Activated naive CD4-positive, alpha-beta T cell treated with anti-CD3 and anti-CD28 coated beads for 36 hours (primary cell): Measurements from ENCODE around the gene CUX1. TPM values are rescaled to one million over a fixed set of nuclear protein-coding genes. Genes with fewer than 3 reads are reported as not detected.

Experiments used
- CTCF ChIA-PET: fragments of 350-600 bp; sonication (Branson Sonifier 250); formaldehyde crosslinking; loops from one replicate; lab custom pipeline; 2021; ENCODE audit warnings: antibody characterized with exemption; lab: Charles Lee
- DNase-seq: peaks from one replicate; pipeline ENCODE4 v3.0.0-alpha.2; 2020
- H3K27ac Mint-ChIP-seq: one replicate; pipeline ENCODE4 v1.8.0; 2021; ENCODE audit warnings: mild to moderate bottlenecking, mixed read lengths
- H3K27me3 Mint-ChIP-seq: one replicate; pipeline ENCODE4 v1.8.0; 2021; ENCODE audit warnings: low read depth, mixed read lengths
- H3K36me3 Mint-ChIP-seq: one replicate; pipeline ENCODE4 v1.8.0; 2021; ENCODE audit warnings: low read depth, mixed read lengths
- H3K4me1 Mint-ChIP-seq: one replicate; pipeline ENCODE4 v1.8.0; 2021; ENCODE audit warnings: low read depth, mixed read lengths
- H3K4me3 Mint-ChIP-seq: one replicate; pipeline ENCODE4 v1.8.0; 2021; ENCODE audit warnings: mild to moderate bottlenecking, moderate library complexity, mixed read lengths
- H3K9me3 Mint-ChIP-seq: one replicate; pipeline ENCODE4 v1.8.0; 2021; ENCODE audit warnings: mixed read lengths
- intact Hi-C: fragments of 100-400 bp; cut with micrococcal nuclease; formaldehyde crosslinking; loops from one replicate; pipeline ENCODE4 v1.15.1; 2023
- total RNA-seq, 2 experiments: library from RNA; stranded (reverse); gene quantifications; one replicate each; pipeline ENCODE4 v1.2.3, GENCODE V29; 2021

Gene CUX1, protein sequence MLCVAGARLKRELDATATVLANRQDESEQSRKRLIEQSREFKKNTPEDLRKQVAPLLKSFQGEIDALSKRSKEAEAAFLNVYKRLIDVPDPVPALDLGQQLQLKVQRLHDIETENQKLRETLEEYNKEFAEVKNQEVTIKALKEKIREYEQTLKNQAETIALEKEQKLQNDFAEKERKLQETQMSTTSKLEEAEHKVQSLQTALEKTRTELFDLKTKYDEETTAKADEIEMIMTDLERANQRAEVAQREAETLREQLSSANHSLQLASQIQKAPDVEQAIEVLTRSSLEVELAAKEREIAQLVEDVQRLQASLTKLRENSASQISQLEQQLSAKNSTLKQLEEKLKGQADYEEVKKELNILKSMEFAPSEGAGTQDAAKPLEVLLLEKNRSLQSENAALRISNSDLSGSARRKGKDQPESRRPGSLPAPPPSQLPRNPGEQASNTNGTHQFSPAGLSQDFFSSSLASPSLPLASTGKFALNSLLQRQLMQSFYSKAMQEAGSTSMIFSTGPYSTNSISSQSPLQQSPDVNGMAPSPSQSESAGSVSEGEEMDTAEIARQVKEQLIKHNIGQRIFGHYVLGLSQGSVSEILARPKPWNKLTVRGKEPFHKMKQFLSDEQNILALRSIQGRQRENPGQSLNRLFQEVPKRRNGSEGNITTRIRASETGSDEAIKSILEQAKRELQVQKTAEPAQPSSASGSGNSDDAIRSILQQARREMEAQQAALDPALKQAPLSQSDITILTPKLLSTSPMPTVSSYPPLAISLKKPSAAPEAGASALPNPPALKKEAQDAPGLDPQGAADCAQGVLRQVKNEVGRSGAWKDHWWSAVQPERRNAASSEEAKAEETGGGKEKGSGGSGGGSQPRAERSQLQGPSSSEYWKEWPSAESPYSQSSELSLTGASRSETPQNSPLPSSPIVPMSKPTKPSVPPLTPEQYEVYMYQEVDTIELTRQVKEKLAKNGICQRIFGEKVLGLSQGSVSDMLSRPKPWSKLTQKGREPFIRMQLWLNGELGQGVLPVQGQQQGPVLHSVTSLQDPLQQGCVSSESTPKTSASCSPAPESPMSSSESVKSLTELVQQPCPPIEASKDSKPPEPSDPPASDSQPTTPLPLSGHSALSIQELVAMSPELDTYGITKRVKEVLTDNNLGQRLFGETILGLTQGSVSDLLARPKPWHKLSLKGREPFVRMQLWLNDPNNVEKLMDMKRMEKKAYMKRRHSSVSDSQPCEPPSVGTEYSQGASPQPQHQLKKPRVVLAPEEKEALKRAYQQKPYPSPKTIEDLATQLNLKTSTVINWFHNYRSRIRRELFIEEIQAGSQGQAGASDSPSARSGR (N-terminal part only)
- 10 to 100 TPM; 22.2 to 25.5 TPM for total RNA-seq

DNA sequence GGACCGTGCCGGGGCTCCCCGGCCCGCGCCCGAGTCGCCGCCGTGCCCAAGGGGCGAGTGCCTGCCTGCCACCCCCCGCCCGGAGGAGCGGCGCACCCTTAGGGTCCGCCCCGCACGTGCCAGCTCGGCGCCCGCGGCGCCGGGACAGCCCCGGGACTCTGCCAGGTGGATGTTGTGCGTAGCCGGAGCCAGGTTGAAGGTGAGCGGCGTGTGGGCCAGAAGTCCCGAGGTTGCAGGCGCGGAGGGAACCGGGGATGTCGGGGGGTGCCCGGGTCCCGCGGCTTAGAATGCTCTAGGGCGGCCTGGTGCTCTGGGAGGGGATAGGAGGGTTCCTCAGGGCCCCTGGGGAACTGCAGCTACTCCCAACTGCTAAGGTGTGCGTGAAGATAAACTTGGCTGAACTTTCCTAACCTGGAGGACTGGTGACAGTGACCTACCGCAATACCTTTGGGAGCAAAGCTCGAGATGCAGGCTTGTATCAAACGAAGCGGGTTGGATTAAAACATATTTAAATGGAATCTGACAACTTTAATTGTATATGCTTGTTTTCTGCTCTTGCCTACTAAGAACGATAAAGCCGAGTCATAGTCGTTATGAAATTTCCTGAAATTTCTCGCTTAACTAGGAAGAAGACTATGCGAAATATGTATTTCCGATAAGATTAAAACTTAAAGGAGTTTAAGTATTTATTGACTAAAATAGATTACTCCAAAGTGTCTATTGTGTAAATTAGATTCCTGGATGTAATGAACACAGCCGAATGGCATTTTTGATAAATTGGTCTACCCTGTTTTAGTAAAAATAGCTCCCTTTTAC is at the start of gene CUX1:
TSS of gene CUX1 (plus strand) at position 156 of the 816 bp plus-strand sequence. CDS start at position 170, 14 bp downstream.
- Mint-ChIP-seq H3K27ac (peak within 1 kb of the TSS; percentile 18), H3K36me3 (no peaks in the 10 kb centered on the region), H3K9me3 (no peaks in the 10 kb centered on the region), H3K4me1 (peaks cover 19% of the 10 kb centered on the region), H3K4me3 (peak within 1 kb of the TSS; percentile 70), H3K27me3 (no peaks in the 10 kb centered on the region)
- CTCF ChIA-PET, result interaction anchor here (0.9 to 1.2 kb wide), 4 partner anchors 12 to 144 kb away, joined by 3 to 5 read pairs (median 3); no protein-coding TSS in a partner anchor
- intact Hi-C loops, result loop anchor here (10.0 kb wide), 1 partner anchor 547 kb away; no protein-coding TSS in a partner anchor
- DNase-seq, result peak; percentile 41

DNA sequence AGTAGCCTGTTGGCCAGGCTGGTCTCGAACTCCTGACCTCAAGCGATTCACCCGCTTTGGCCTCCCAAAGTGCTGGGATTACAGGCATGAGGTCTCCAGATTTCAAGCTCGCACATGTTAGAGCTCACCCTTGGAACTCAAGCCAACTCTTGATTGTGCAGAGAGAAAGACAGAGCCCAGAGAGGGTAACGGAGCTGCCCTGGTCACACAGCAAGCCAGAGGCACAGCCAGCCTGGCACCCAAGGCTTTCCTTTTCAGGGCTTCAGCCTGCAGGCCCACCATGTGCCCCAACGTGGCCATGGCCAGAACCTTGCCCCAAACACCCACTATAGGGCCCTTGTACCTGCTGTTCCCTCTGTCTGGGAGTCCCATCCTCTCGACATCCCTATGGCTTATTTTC is 49.1 kb upstream of the CUX1 start:
- Mint-ChIP-seq H3K27ac (no peak overlapping the region), H3K4me3 (no peak overlapping the region), H3K36me3 (no peaks in the 10 kb centered on the region), H3K9me3 (no peaks in the 10 kb centered on the region), H3K27me3 (peaks cover 3% of the 10 kb centered on the region), H3K4me1 (no peaks in the 10 kb centered on the region)
- CTCF ChIA-PET, result interaction anchor here (0.5 kb wide), 1 partner anchor 12 kb away, joined by 3 read pairs; no protein-coding TSS in a partner anchor
- intact Hi-C loops, result no loop called here
- DNase-seq, result no peak

DNA sequence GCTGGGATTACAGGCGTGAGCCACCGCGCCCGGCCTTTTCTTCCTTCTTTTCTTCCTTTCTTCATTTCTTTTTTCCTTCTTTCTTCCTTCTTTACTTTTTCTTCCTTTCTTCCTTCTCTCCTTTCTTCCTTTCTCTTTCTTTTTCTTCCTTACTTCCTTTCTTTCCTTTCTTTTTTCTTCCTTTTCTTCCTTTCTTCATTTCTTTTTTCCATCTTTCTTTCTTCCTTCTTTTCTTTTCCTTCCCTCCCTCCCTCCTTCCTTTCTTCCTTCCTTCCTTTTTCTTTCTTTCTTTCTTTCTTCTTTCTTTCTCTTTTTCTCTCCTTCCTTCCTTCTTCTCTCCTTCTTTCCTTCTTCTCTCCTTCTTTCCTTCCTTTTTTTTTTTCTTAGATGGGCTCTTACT is 47.0 kb upstream of the CUX1 start:
- H3K36me3 Mint-ChIP-seq, result no peaks in the 10 kb centered on the region
- no peak for DNase-seq
- CTCF ChIA-PET, result no interaction called here
- no peak overlapping the region for H3K27ac Mint-ChIP-seq
- no peaks in the 10 kb centered on the region for H3K4me1 Mint-ChIP-seq
- intact Hi-C loops, result no loop called here
- peaks cover 3% of the 10 kb centered on the region for H3K27me3 Mint-ChIP-seq
- no peak overlapping the region for H3K4me3 Mint-ChIP-seq
- H3K9me3 Mint-ChIP-seq, result no peaks in the 10 kb centered on the region

DNA sequence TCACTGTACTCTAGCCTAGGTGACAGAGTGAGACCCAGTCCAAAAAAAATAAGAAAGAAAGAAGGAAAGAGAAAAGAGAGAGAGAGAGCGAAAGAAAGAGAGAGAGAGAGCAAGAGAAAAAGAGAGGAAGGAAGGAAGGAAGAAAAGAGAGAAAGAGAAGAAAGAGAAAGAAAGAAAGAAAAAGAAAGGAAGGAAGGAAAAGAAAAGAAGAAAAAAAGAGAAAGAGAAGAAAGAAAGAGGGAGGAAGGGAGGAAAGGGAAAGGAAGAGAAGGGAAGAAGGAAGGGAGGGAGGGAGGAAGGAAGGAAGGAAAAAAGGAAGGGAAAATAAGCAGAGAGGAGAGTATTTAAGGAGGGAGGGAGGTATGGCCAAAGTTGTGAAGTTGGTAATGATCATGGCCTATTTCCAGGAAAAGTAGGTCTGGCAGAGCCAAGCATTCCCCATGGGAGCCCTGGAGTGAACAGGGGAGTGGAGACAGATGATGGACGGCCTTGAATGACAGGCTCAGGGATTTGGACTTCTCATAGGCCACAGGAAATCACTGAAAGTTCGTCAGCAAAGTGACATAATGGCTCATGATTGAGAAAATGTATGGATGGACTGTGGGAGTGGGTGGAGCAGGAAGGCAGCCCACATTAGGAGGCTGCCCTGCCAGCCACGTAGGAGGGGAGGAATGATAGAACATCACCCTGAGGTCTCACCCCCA is 44.8 kb upstream of the CUX1 start:
- H3K4me3 Mint-ChIP-seq, result no peak overlapping the region
- no peaks in the 10 kb centered on the region for H3K4me1 Mint-ChIP-seq
- no peaks in the 10 kb centered on the region for H3K9me3 Mint-ChIP-seq
- CTCF ChIA-PET, result no interaction called here
- H3K36me3 Mint-ChIP-seq, result no peaks in the 10 kb centered on the region
- peaks cover 3% of the 10 kb centered on the region for H3K27me3 Mint-ChIP-seq
- no peak for DNase-seq
- intact Hi-C loops, result no loop called here
- H3K27ac Mint-ChIP-seq, result no peak overlapping the region

DNA sequence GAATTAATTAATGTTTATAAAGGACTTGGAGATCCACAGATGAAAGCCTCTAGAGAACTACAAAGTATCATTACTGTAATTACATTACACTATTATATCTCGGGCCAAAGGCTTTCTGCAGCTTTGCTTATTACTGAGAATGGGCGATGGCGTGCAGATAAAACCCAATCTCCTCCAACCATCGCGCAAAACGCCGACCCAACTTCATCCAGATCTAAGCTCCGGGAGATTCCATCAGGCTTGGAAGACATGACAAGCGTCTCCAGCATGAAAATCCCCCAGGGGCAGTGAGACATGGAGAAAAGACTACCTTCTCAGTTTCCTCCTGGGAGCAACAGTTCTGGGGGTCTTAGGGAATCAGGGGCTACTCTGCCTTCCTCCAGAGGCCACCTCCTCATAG is 42.2 kb upstream of the CUX1 start:
- Mint-ChIP-seq H3K27me3 (peaks cover 3% of the 10 kb centered on the region), H3K4me3 (no peak overlapping the region)

DNA sequence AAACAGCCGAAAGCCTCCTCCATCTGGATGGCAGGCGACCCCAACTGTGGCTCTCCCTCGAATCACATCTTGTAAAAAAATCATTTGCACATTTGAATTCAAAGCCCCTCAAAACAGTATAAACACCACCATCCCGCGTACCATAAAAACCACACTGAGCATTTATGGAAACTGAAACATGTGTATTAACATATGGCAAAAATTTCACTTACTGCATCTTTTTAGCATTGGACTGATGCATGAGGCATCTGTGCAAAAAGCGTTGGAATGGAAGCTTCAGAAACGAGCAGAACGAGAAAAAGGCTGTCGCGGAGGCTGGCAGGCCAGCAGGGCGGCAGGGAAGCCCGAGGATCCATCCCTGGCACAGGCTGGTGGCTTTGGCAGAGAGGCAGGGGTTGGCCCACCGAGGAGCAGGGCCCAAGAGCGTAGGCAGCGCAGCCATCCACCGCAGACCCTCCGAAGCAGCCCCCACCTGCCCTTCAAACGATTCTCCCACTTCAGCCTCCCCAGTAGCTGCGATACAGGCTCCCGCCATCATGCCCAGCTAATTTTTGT is 39.3 kb upstream of the CUX1 start:
- intact Hi-C loops, result no loop called here
- no peak for DNase-seq
- H3K27me3 Mint-ChIP-seq, result no peaks in the 10 kb centered on the region
- no peaks in the 10 kb centered on the region for H3K4me1 Mint-ChIP-seq
- no peak overlapping the region for H3K4me3 Mint-ChIP-seq
- CTCF ChIA-PET, result interaction anchor here (0.6 kb wide), 1 partner anchor 495 kb away, joined by 3 read pairs; no protein-coding TSS in a partner anchor
- no peaks in the 10 kb centered on the region for H3K9me3 Mint-ChIP-seq
- no peak overlapping the region for H3K27ac Mint-ChIP-seq
- no peaks in the 10 kb centered on the region for H3K36me3 Mint-ChIP-seq

More for the DNA sequence above, 42.2 kb upstream of the CUX1 start:
- CTCF ChIA-PET, result interaction anchor here (0.5 kb wide), 1 partner anchor 173 kb away, joined by 4 read pairs; no protein-coding TSS in a partner anchor
- intact Hi-C loops, result no loop called here
- H3K4me1 Mint-ChIP-seq, result no peaks in the 10 kb centered on the region
- H3K9me3 Mint-ChIP-seq, result no peaks in the 10 kb centered on the region
- no peak overlapping the region for H3K27ac Mint-ChIP-seq
- DNase-seq, result no peak
- no peaks in the 10 kb centered on the region for H3K36me3 Mint-ChIP-seq

DNA sequence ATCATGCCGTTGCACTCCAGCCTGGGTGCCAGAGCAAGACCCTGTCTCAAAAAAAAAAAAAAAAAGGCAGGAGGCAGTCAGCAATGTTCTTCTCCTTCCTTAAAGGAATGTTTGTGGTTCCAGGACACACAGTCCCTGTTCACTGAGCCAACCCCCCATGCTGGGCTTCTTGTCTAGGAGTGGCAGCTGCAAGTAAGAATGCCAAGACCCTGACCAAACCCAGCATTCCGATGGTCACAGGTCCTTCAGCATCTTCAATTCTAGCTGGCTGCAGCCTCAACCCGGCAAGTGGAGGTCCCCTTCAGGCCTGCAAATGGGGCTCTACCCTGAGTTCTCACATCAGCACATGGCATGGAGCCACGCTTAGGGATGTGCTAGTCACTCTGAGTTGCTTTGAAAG is 38.2 kb upstream of the CUX1 start:
- H3K9me3 Mint-ChIP-seq, result no peaks in the 10 kb centered on the region
- no peak overlapping the region for H3K27ac Mint-ChIP-seq
- H3K4me1 Mint-ChIP-seq, result peaks cover under 1% of the 10 kb centered on the region
- CTCF ChIA-PET, result no interaction called here
- no peak for DNase-seq
- H3K36me3 Mint-ChIP-seq, result no peaks in the 10 kb centered on the region
- intact Hi-C loops, result no loop called here
- H3K4me3 Mint-ChIP-seq, result no peak overlapping the region
- no peaks in the 10 kb centered on the region for H3K27me3 Mint-ChIP-seq

DNA sequence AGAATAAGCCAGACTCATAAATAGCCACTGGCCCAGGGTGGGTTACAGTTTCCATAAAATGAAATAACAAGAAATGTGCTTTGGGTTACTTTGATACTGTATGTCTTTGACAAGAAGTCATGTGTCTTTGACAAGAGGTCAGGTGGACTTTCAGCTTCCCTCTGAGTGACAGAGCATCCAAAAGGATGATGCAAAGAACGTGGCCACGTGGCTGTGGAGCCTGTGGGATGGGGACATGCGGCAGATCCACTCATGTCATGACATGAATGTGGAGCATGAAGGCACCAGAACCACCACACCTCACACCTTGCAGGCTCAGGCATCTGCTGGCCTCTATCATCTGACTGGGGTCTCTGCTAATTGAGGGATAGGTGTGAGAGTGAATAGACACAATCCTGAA is 37.1 kb upstream of the CUX1 start:
- Mint-ChIP-seq H3K36me3 (no peaks in the 10 kb centered on the region), H3K9me3 (no peaks in the 10 kb centered on the region), H3K4me1 (peaks cover 4% of the 10 kb centered on the region), H3K27ac (no peak overlapping the region), H3K4me3 (no peak overlapping the region), H3K27me3 (no peaks in the 10 kb centered on the region)
- no peak for DNase-seq
- CTCF ChIA-PET, result interaction anchor here (0.7 kb wide), 1 partner anchor 12 kb away, joined by 3 read pairs; no protein-coding TSS in a partner anchor
- intact Hi-C loops, result no loop called here

DNA sequence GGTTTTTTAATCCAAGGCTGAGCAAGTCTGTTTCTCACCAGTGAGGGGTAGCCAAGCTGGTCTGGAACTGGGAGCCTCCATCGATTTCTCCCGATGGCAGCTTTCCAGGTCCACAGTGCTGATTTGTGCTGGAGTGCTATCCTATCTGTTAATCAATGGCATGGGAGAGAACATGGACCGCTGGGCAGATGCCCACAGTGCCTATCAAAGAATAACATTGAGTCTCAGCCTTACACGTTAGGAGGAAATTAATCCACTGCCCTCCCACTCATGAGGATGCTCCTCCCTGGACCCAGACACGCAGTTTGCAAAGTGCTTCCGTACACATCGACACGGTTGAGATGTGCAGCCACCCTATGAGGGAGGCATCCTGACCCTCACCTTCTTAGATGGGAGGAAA is 36.0 kb upstream of the CUX1 start:
- Mint-ChIP-seq H3K4me1 (peaks cover 4% of the 10 kb centered on the region), H3K36me3 (no peaks in the 10 kb centered on the region), H3K27ac (no peak overlapping the region), H3K27me3 (no peaks in the 10 kb centered on the region), H3K4me3 (no peak overlapping the region), H3K9me3 (no peaks in the 10 kb centered on the region)
- CTCF ChIA-PET, result interaction anchor here (0.6 kb wide), 1 partner anchor 454 kb away, joined by 3 read pairs; no protein-coding TSS in a partner anchor
- intact Hi-C loops, result no loop called here
- no peak for DNase-seq

DNA sequence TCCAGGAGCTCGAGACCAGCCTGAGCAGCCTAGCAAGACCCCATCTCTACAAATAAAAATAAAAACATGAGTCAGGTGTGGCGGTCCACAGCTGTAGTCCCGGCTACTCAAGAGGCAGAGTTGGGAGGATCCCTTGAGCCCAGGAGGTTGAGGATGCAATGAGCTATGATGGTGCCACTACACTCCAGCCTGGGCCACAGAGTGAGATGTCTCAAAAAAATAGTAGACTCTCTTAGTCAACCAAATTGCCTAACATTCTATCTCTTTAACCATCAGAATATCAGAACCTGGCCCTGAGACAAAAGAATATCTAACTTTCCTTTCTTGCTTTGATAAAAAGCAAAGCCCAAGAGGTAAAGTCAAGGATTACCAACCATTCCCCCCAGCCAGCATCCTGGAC is 35.0 kb upstream of the CUX1 start:
- Mint-ChIP-seq H3K27ac (no peak overlapping the region), H3K9me3 (no peaks in the 10 kb centered on the region), H3K27me3 (no peaks in the 10 kb centered on the region), H3K36me3 (no peaks in the 10 kb centered on the region), H3K4me1 (peaks cover 4% of the 10 kb centered on the region), H3K4me3 (no peak overlapping the region)
- intact Hi-C loops, result no loop called here
- DNase-seq, result no peak
- CTCF ChIA-PET, result no interaction called here
